ENCODE measurements around the gene ZC3H12C.

DNA sequence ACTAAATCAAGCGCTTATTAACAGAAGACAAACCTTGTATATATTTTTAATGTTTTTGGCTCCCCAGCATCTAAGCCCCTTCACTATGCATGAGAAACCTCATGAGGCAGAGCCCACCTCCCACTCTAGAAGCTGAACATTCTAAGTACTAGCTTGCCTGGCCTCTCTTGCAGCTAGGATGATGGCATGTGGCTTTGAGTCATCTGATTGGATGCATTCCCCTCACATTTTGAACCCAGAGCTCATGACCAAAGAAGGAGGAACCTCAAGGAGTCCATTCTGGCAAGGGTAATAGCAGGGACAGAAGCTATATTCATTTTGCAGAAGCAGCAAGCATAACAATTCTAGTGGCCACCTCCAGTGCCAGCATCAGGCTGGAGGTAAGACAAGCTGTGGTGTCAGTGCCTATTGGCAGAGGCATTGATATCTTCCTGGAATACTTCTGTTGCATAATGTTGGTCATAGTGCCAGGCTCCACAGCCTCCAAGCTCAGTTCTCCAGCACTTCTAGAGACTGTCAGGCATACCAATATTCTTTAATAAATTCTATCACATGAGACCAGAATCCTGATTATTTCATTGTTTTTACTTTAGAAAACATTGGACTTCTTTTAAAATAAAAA lies 14.2 kb upstream of the ZC3H12C start:
- no peak for TF ChIP-seq SUZ12 (IDR thresholded peaks at IDR 0.05; ENCODE audit: extremely low read depth, insufficient read depth, insufficient read length)
- TF ChIP-seq YY1 (IDR thresholded peaks at IDR 0.05; ENCODE audit: insufficient read depth, insufficient read length): no peak

Data from NT2/D1 (cell line).